GM21723 (cell line): Measurements from ENCODE around the gene HNRNPL.

Source experiments
- ATAC-seq: cut with Tn5 transposase; IDR thresholded peaks from one replicate; pipeline ENCODE4 v1.9.1; 2021; ENCODE audit warnings: mild to moderate bottlenecking, moderate library complexity; ENCODE audit not compliant: unreplicated experiment

The HNRNPL gene

GRCh38 chr19:38845374-38846024, 4.3 kb downstream of the HNRNPL start:
- no peak for ATAC-seq

- no peak for ATAC-seq
Observed at GRCh38 chr19:38844093-38844686, 5.6 kb downstream of the HNRNPL start.

GRCh38 chr19:38843175-38843758, 6.5 kb downstream of the HNRNPL start:
- no peak for ATAC-seq

- ATAC-seq: no peak
Observed at GRCh38 chr19:38842439-38843174, 7.2 kb downstream of the HNRNPL start.

GRCh38 chr19:38841787-38842438, 7.9 kb downstream of the HNRNPL start:
- ATAC-seq: no peak

- ATAC-seq: no peak
Observed at GRCh38 chr19:38841180-38841766, 8.5 kb downstream of the HNRNPL start.

- no peak for ATAC-seq
Observed at GRCh38 chr19:38840583-38840968, 9.2 kb downstream of the HNRNPL start.

- ATAC-seq: no peak
Observed at GRCh38 chr19:38839816-38840582, 9.8 kb downstream of the HNRNPL start.

- ATAC-seq: no peak
Observed at GRCh38 chr19:38838986-38839761, 10.6 kb downstream of the HNRNPL start.

- no peak for ATAC-seq
Observed at GRCh38 chr19:38838208-38838985, 11.4 kb downstream of the HNRNPL start.

- no peak for ATAC-seq
Observed at GRCh38 chr19:38837656-38838121, 12.1 kb downstream of the HNRNPL start.

GRCh38 chr19:38836983-38837626, 12.7 kb downstream of the HNRNPL start:
- ATAC-seq: no peak

- ATAC-seq: no peak
Observed at GRCh38 chr19:38836159-38836982, 13.4 kb downstream of the HNRNPL start.

- ATAC-seq: no peak
Observed at GRCh38 chr19:38834590-38834989, 15.2 kb downstream of the HNRNPL start.

- no peak for ATAC-seq
Observed at GRCh38 chr19:38834104-38834490, 15.7 kb downstream of the HNRNPL start.

- no peak for ATAC-seq
Observed at GRCh38 chr19:38833092-38833425, 16.7 kb downstream of the HNRNPL start.

- peak; percentile 57 for ATAC-seq
Observed at GRCh38 chr19:38831142-38831605, 18.6 kb downstream of the HNRNPL start.
